LNCaP clone FGC (cell line): ENCODE results near the gene LST1.

Experiments used
- DNase-seq: peaks from one replicate; pipeline ENCODE4 v3.0.0-alpha.2; 2011; ENCODE audit warnings: low read depth
- H3K4me3 ChIP-seq: 2 replicates; pipeline ENCODE4 v1.5.1; 2011; ENCODE audit warnings: mild to moderate bottlenecking, low read depth, low read length, control low read depth
- CTCF ChIP-seq: IDR thresholded peaks from 2 replicates; pipeline ENCODE4 v1.5.1; 2012; ENCODE audit warnings: mild to moderate bottlenecking; ENCODE audit not compliant: control insufficient read depth, insufficient read depth; ENCODE audit errors: extremely low read depth

Gene LST1

GRCh38 chr6:31630177-31630934 lies 44.3 kb downstream of the LST1 start:
- no peak for DNase-seq
- no peak for TF ChIP-seq CTCF
- H3K4me3 ChIP-seq, result no peak overlapping the region

GRCh38 chr6:31631209-31631608 lies 45.1 kb downstream of the LST1 start:
- DNase-seq, result no peak
- no peak for TF ChIP-seq CTCF
- H3K4me3 ChIP-seq, result no peak overlapping the region

GRCh38 chr6:31631681-31632278 lies 45.7 kb downstream of the LST1 start:
- no peak overlapping the region for H3K4me3 ChIP-seq
- DNase-seq, result no peak
- no peak for TF ChIP-seq CTCF

GRCh38 chr6:31632279-31632946 lies 46.3 kb downstream of the LST1 start:
- no peak for DNase-seq
- no peak for TF ChIP-seq CTCF
- no peak overlapping the region for H3K4me3 ChIP-seq

GRCh38 chr6:31633447-31633846 lies 47.4 kb downstream of the LST1 start:
- TF ChIP-seq CTCF, result no peak
- no peak overlapping the region for H3K4me3 ChIP-seq
- DNase-seq, result no peak

- no peak overlapping the region for H3K4me3 ChIP-seq
- TF ChIP-seq CTCF, result no peak
- DNase-seq, result no peak
Measured at GRCh38 chr6:31634131-31634530, 48.1 kb downstream of the LST1 start.
